Upper lobe of left lung (tissue), 4 donors: Measurements from ENCODE around the gene SMAP1.

ENCODE experiments used
- POLR2AphosphoS5 ChIP-seq, 2 donors: sonication (generic); formaldehyde crosslinking; IDR thresholded peaks; one replicate each; pipeline ENCODE4 v1.5.1; 2017; ENCODE audit warnings: antibody characterized with exemption in 2 of 2
- TF ChIP-seq, protein P1 (sequence below), 6 experiments: fragments of 450-650 bp in 4 of 6; fragments of 200-600 bp in 2 of 6; sonication (generic) in 2 of 6; IDR thresholded peaks; one replicate each; pipeline ENCODE4 v1.5.1; 2016 to 2019; ENCODE audit warnings: antibody characterized with exemption in 6 of 6

DNA sequence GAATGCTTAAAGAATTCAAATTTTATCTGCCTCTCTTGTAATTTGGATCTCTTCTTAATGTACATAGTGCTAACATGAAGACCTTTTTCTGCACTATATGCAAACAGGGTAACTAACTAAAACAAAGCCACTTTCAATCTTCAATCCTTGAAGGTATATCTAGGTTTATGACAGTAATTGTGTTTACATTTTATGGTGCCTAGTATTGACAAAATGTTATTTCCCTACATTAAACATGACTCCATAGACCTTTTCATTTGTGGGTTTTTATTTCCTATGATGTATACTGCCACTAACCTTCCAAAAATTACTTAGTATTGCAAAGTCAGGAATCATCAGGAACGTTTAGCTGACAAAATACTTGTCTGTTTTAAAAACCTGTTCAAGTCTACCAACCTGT is 193.2 kb downstream of the SMAP1 start:
- TF ChIP-seq, protein P1, sequence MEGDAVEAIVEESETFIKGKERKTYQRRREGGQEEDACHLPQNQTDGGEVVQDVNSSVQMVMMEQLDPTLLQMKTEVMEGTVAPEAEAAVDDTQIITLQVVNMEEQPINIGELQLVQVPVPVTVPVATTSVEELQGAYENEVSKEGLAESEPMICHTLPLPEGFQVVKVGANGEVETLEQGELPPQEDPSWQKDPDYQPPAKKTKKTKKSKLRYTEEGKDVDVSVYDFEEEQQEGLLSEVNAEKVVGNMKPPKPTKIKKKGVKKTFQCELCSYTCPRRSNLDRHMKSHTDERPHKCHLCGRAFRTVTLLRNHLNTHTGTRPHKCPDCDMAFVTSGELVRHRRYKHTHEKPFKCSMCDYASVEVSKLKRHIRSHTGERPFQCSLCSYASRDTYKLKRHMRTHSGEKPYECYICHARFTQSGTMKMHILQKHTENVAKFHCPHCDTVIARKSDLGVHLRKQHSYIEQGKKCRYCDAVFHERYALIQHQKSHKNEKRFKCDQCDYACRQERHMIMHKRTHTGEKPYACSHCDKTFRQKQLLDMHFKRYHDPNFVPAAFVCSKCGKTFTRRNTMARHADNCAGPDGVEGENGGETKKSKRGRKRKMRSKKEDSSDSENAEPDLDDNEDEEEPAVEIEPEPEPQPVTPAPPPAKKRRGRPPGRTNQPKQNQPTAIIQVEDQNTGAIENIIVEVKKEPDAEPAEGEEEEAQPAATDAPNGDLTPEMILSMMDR (IDR thresholded peaks at IDR 0.05): no peak
- no peak for TF ChIP-seq POLR2AphosphoS5 (IDR thresholded peaks at IDR 0.05)
